ENCODE measurements around the gene FBN2. TPM values are rescaled to one million over a fixed set of nuclear protein-coding genes. Genes with fewer than 3 reads are reported as not detected.

Gene FBN2
- total RNA-seq, 1 donor from 2014 or later = 0.11 TPM

DNA sequence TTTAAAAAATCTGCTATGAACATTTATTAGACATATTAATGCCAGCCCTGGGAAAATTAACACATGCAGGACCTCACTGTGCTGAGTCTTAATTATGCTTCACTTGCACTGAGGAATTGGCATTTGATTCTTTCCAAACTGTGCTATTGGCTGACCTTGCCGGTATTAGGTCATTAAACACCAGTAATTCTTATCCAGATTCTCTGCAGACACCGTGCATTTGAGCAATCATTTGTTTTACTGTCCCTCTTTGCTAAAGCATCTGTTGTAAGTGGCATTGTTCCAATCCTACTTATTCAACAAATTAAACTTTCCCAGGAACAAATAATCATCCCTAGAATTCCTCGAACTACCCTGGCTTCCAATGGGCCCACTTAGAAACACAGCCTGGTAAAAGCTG is 309.5 kb downstream of the FBN2 start:
- Histone ChIP-seq H3K27me3 (no peaks in the 10 kb centered on the region), H3K27ac (no peak overlapping the region), H3K9me3 (no peaks in the 10 kb centered on the region), H3K36me3 (no peaks in the 10 kb centered on the region), H3K4me1 (no peaks in the 10 kb centered on the region), H3K4me3 (no peak overlapping the region)
- no peak for DNase-seq (ENCODE audit: low spot score in 2 of 2)
- TF ChIP-seq, protein P1, sequence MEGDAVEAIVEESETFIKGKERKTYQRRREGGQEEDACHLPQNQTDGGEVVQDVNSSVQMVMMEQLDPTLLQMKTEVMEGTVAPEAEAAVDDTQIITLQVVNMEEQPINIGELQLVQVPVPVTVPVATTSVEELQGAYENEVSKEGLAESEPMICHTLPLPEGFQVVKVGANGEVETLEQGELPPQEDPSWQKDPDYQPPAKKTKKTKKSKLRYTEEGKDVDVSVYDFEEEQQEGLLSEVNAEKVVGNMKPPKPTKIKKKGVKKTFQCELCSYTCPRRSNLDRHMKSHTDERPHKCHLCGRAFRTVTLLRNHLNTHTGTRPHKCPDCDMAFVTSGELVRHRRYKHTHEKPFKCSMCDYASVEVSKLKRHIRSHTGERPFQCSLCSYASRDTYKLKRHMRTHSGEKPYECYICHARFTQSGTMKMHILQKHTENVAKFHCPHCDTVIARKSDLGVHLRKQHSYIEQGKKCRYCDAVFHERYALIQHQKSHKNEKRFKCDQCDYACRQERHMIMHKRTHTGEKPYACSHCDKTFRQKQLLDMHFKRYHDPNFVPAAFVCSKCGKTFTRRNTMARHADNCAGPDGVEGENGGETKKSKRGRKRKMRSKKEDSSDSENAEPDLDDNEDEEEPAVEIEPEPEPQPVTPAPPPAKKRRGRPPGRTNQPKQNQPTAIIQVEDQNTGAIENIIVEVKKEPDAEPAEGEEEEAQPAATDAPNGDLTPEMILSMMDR (IDR thresholded peaks at IDR 0.05) = no peak
- intact Hi-C loops (cut with DNase I) = no loop called here

- intact Hi-C loops (cut with DNase I) = no loop called here
- no peaks in the 10 kb centered on the region for H3K4me1 ChIP-seq
- TF ChIP-seq, protein P1 (IDR thresholded peaks at IDR 0.05) = no peak
- H3K9me3 ChIP-seq = no peaks in the 10 kb centered on the region
- no peaks in the 10 kb centered on the region for H3K27me3 ChIP-seq
- no peak for DNase-seq (ENCODE audit: low spot score in 2 of 2)
- no peaks in the 10 kb centered on the region for H3K36me3 ChIP-seq
- H3K27ac ChIP-seq = no peak overlapping the region
- no peak overlapping the region for H3K4me3 ChIP-seq
These were observed 310.0 kb downstream of the FBN2 start for GRCh38 chr5:128228008-128228407.

GRCh38 chr5:128225245-128226030 is 312.6 kb downstream of the FBN2 start:
- Histone ChIP-seq H3K4me3 (no peak overlapping the region), H3K4me1 (no peaks in the 10 kb centered on the region), H3K9me3 (no peaks in the 10 kb centered on the region), H3K27ac (no peak overlapping the region), H3K27me3 (no peaks in the 10 kb centered on the region), H3K36me3 (no peaks in the 10 kb centered on the region)
- TF ChIP-seq, protein P1 (IDR thresholded peaks at IDR 0.05) = no peak
- intact Hi-C loops (cut with DNase I) = no loop called here
- no peak for DNase-seq (ENCODE audit: low spot score in 2 of 2)

DNA sequence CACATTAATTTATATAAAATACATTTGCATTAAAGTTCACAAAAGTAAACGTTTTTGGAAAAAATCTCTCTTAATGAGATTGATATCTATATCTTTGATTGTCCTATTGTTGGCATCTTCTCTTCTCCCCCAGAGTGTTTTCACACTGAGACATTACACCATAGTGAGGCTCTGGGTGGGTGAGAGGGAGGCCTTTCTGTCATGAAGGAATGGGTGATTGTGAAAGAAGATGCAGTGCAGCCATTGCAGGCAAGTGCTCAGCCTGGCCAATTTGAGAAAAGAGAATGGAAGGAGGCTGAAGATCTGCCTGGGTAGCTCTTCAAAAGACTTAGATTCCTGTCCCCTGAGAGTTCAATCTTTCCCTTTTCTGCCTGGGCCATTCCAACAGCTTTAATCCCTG is 313.7 kb downstream of the FBN2 start:
- DNase-seq (ENCODE audit: low spot score in 2 of 2) = no peak
- no peaks in the 10 kb centered on the region for H3K4me1 ChIP-seq
- H3K4me3 ChIP-seq = no peak overlapping the region
- H3K27me3 ChIP-seq = no peaks in the 10 kb centered on the region
- H3K36me3 ChIP-seq = no peaks in the 10 kb centered on the region
- no peak overlapping the region for H3K27ac ChIP-seq
- intact Hi-C loops (cut with DNase I) = no loop called here
- TF ChIP-seq, protein P1 (IDR thresholded peaks at IDR 0.05) = no peak
- H3K9me3 ChIP-seq = no peaks in the 10 kb centered on the region

GRCh38 chr5:128220841-128221240 is 317.2 kb downstream of the FBN2 start:
- no peak for DNase-seq (ENCODE audit: low spot score in 2 of 2)

More at GRCh38 chr5:128220841-128221240, 317.2 kb downstream of the FBN2 start:
- no peak overlapping the region for H3K4me3 ChIP-seq
- intact Hi-C loops (cut with DNase I) = no loop called here
- no peaks in the 10 kb centered on the region for H3K36me3 ChIP-seq
- no peaks in the 10 kb centered on the region for H3K9me3 ChIP-seq
- no peak overlapping the region for H3K27ac ChIP-seq
- TF ChIP-seq, protein P1 (IDR thresholded peaks at IDR 0.05) = no peak
- no peaks in the 10 kb centered on the region for H3K4me1 ChIP-seq
- H3K27me3 ChIP-seq = no peaks in the 10 kb centered on the region

Measured in ascending aorta (tissue), 2 donors.